Mucosa of gallbladder (tissue), 1 donor: ENCODE results near the gene C12orf76. TPM values are rescaled to one million over a fixed set of nuclear protein-coding genes. Genes with fewer than 3 reads are reported as not detected.
"Not testable (repeated sequence)": the region's sequence is repeated elsewhere in the genome, so short reads cannot be mapped to it uniquely, and the experiment has no call there.

Experiments
- DNase-seq: peaks from one replicate; pipeline ENCODE4 v3.0.0-alpha.2; 2020; ENCODE audit warnings: low spot score
- total RNA-seq: library from RNA; stranded (reverse); gene quantifications from one replicate; pipeline ENCODE4 v1.2.1, GENCODE V29; 2021
- donor health status: DM: no; HTN: no; CAD: no.

Gene C12orf76
- total RNA-seq, 1 donor from 2014 or later: 21.2 TPM

DNA sequence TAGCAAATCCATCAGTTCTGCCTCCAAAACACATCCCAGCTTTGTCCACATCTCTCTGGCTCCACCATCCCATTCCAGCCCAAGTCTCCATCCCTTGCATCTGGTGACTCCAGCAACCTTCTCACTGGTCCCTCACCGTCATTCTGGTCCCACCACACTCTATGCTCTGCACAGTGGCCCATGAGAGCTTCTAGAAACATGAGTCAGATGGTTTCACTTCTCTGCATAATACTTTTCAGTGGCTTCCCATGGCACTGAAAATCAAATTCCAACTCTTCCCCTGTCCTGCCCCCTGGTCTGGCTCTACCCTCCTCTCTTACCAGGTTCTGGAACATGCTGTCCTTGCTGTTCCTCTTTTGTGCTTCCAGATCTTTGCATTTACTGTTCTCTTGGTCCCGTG, 17.2 kb upstream of the C12orf76 start:
- no peak for DNase-seq

- no peak for DNase-seq
These were observed 13.9 kb upstream of the C12orf76 start for GRCh38 chr12:110062241-110062640.

- DNase-seq: no peak
These were observed 11.3 kb upstream of the C12orf76 start for GRCh38 chr12:110059651-110060000.

DNA sequence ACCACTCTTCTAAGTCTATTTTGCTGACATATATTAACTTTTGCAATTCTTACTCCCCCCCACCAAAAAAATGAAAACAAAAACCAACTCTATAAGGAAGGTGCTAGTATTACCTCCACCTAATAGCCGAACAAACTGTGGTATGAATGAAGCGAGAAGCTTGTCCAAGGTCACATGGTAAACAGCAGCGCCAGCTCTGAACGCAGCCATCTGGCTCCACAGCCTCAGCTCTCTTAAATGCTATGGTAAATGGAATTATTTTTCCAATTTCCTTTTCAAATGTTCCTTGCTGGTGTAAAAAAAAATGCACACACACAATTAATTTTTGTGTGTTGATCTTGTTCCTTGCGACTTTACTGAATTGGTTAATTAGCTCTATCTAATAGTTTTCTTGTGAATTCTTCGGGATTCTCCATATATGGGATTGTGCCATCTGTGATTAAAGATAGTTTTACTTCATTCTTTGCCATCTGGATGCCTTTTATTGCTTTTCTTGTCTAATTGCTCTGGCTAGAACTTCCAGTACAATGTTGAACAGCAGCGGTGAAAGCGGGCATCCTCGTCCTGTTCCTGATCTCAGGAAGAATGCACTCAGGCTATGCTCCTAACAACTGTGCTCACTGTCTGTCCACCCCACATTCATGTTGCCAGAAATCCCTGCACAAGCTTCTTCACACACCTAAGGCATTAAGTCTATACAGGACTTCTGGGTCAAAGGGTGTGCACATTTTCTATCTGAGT, 10.7 kb upstream of the C12orf76 start:
- DNase-seq: no peak

DNA sequence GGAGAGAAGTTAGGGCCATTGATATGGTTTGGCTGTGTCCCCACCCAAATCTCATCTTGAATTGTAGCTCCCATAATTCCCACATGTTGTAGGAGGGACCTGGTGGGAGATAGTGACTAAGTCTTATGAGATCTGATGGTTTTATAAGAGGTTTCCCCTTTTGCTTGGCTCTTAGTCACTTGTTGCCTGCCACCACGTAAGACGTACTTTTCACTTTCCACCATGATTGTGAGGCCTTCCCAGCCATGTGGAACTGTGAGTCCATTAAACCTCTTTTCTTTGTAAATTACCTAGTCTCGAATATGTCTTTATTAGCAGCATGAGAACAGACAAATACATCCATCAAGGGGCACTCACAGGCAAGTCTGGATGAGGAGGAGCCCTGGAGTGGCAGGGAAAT, 8.3 kb upstream of the C12orf76 start:
- DNase-seq: not testable (repeated sequence)

GRCh38 chr12:110055375-110056352, 7.3 kb upstream of the C12orf76 start:
- DNase-seq: not testable (repeated sequence)

- DNase-seq: no peak
These were observed 2.6 kb upstream of the C12orf76 start for GRCh38 chr12:110050927-110051326.

GRCh38 chr12:110049666-110050065, 1.3 kb upstream of the C12orf76 start:
- not testable (repeated sequence) for DNase-seq

- DNase-seq: not testable (repeated sequence)
These were observed 712 bp upstream of the C12orf76 start for GRCh38 chr12:110049034-110049433.

DNA sequence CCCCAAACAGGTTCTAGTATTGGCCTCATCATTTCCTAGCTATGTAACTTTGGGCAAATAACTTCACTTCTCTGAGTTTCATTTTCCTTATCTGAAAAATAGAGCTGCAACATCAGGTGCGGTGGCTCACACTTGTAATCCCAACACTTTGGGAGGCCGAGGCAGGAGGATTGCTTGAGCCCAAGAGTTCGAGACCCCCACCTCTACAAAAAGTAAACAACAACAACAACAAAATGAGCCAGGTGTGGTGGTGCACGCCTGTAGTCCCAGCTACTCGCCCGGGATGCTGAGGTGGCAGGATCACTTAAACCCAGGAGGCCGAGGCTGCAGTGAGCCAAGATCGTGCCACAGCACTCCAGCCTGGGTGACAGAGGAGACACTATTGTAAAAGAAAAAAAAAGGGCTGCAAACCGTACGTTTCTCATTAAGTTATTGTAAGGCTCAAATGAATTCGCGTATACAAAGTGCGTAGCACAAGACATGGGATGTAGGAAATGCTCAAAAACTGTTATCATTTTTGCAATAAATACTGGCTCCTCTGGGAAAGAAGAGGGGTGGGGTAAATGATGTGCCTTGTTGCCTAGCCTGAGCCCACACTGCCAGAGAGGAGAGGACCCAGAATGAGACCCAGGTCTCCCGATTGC, 903 bp downstream of the C12orf76 start:
- DNase-seq: no peak

GRCh38 chr12:110046451-110047187, 1.7 kb downstream of the C12orf76 start:
- DNase-seq: no peak

DNA sequence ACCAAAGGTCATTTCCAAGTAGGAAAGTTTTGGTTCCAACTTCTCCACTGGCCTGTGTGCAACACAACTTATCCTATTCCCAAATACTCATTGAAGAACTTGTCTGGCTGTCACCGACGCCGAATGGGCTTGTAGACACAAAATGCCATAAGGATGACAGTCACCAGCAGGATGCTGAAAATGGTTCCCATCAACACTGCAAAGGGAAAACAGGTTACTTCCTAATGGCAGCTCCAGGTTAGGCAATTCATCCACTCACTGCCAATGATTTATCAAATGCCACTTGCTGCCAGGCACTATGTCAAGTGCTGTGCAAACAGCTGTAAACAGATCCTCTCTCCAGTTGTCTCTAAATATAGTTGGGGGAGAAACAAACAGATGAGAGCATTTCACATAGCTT, 6.1 kb downstream of the C12orf76 start:
- no peak for DNase-seq

- DNase-seq: peak; percentile 53
These were observed 9.1 kb downstream of the C12orf76 start for GRCh38 chr12:110039085-110039807.

DNA sequence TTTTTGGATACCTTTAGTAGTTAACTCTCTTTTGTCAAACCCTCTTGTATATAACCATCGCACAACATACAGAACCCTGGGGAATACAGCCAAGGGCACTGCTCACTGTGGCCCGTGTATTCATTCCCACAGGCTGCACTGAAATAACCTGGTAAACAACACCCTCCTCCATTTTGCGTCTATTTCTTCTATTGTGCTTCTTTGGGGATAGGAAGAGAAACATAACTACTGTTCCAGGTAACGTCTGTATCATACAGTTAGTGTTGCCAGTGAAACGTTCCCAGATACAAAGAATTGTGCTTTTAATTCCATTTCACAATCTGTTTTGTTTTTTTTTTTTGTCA, 9.6 kb downstream of the C12orf76 start:
- DNase-seq: no peak

DNA sequence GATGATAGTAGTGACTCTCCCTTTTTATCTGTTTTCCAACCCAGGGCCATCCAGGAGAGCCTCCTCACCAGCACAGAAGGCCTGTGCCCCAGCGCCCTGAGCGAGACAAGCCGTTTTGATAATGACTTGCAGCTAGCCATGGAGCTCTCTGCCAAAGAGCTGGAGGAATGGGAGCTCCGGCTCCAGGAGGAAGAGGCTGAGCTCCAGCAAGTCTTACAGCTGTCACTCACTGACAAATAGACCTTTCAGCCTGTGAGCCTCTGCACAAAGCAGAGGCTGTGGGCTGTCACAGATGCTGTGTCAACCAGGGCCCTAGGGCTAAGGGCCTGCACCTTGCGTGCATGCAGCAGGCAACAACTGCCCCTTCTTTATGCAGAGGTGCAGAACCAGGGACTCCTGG, 11.0 kb downstream of the C12orf76 start:
- DNase-seq: no peak

- no peak for DNase-seq
These were observed 12.7 kb downstream of the C12orf76 start for GRCh38 chr12:110035534-110036104.

DNA sequence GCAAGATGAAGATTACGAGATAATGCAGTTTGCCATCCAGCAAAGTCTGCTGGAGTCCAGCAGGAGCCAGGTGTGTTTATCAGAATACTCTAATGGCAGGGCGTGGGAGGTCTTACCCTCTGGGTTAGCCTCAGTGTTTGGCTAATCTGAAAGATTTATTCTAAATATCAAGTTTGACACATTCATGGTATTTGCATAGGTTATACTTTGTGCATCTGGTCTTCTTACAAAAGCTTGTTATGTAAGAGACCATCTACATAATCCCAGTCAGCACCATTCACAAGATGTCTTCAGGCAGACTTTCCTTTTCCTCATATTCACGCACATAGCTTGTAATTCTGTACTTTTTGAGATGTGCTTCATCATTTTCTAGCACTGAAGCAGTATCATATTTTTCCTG, 14.4 kb downstream of the C12orf76 start:
- DNase-seq: no peak

- no peak for DNase-seq
These were observed 19.0 kb downstream of the C12orf76 start for GRCh38 chr12:110029290-110029815.

- DNase-seq: no peak
These were observed 20.0 kb downstream of the C12orf76 start for GRCh38 chr12:110028323-110028722.

- DNase-seq: no peak
These were observed 24.3 kb downstream of the C12orf76 start for GRCh38 chr12:110024051-110024450.
